Glutamatergic neuron (in vitro differentiated cells): ENCODE results near the gene SINHCAF. TPM values are rescaled to one million over a fixed set of nuclear protein-coding genes. Genes with fewer than 3 reads are reported as not detected.
A peak's percentile ranks its signal among the peaks of the same experiment; 100 is the strongest.
"Not testable (repeated sequence)": the region's sequence is repeated elsewhere in the genome, so short reads cannot be mapped to it uniquely, and the experiment has no call there.

Experiments
- DNase-seq: peaks from one replicate; pipeline ENCODE4 v3.0.0; 2022
- H3K27ac Mint-ChIP-seq: one replicate; pipeline ENCODE4 v1.8.0; 2020; ENCODE audit warnings: mild to moderate bottlenecking, mixed read lengths, inconsistent platforms; ENCODE audit not compliant: unreplicated experiment
- H3K27me3 Mint-ChIP-seq: one replicate; pipeline ENCODE4 v1.8.0; 2020; ENCODE audit warnings: mild to moderate bottlenecking, moderate library complexity, mixed read lengths, inconsistent platforms; ENCODE audit not compliant: unreplicated experiment
- H3K36me3 Mint-ChIP-seq: one replicate; pipeline ENCODE4 v1.8.0; 2020; ENCODE audit warnings: mild to moderate bottlenecking, mixed read lengths, inconsistent platforms; ENCODE audit not compliant: unreplicated experiment
- H3K4me1 Mint-ChIP-seq: one replicate; pipeline ENCODE4 v1.8.0; 2020; ENCODE audit warnings: mild to moderate bottlenecking, low read depth, mixed read lengths, inconsistent platforms; ENCODE audit not compliant: unreplicated experiment
- H3K4me3 Mint-ChIP-seq: one replicate; pipeline ENCODE4 v1.8.0; 2020; ENCODE audit warnings: mild to moderate bottlenecking, mixed read lengths, inconsistent platforms; ENCODE audit not compliant: unreplicated experiment
- H3K9me3 Mint-ChIP-seq: one replicate; pipeline ENCODE4 v1.8.0; 2020; ENCODE audit warnings: mild to moderate bottlenecking, moderate library complexity, mixed read lengths, inconsistent platforms; ENCODE audit not compliant: unreplicated experiment
- total RNA-seq: library from RNA; stranded (reverse); fragmentation: NEBNext Ultra II Directional; extraction: Animal tissue kit (Norgen Biotek cat#: 25700); gene quantifications from one replicate; pipeline ENCODE4 v1.2.1, GENCODE V29; 2021; ENCODE audit not compliant: unreplicated experiment
- TF ChIP-seq, protein P1 (sequence below): fragments of 200-600 bp; sonication (generic); IDR thresholded peaks from one replicate; pipeline ENCODE4 v1.5.0; 2021; ENCODE audit not compliant: partially characterized antibody, unreplicated experiment

Gene SINHCAF
- total RNA-seq, 1 donor from 2014 or later: 149 TPM

DNA sequence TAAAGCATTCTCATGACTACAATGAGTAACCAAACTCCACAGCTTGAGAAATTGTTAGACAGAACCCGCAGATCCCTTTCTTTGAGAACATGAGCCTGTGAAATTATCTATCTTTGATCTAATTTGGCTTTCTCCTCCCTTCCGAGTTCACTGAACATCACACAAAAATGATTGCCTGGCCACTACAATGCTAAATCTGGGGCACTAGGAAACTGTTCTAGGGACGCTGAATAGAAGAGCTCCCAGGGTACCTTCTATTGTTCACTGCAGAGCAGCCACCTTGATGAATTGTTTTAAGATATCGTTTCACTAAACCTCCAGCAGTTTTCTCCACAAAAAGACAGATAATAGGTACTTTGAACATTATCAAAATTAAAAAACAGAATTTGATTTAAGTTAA, 47.5 kb downstream of the SINHCAF start:
- Mint-ChIP-seq H3K4me1 (peaks cover 1% of the 10 kb centered on the region), H3K27ac (peak overlapping the region; percentile 12), H3K36me3 (no peaks in the 10 kb centered on the region), H3K9me3 (no peaks in the 10 kb centered on the region), H3K4me3 (no peak overlapping the region), H3K27me3 (no peaks in the 10 kb centered on the region)
- TF ChIP-seq, protein P1, sequence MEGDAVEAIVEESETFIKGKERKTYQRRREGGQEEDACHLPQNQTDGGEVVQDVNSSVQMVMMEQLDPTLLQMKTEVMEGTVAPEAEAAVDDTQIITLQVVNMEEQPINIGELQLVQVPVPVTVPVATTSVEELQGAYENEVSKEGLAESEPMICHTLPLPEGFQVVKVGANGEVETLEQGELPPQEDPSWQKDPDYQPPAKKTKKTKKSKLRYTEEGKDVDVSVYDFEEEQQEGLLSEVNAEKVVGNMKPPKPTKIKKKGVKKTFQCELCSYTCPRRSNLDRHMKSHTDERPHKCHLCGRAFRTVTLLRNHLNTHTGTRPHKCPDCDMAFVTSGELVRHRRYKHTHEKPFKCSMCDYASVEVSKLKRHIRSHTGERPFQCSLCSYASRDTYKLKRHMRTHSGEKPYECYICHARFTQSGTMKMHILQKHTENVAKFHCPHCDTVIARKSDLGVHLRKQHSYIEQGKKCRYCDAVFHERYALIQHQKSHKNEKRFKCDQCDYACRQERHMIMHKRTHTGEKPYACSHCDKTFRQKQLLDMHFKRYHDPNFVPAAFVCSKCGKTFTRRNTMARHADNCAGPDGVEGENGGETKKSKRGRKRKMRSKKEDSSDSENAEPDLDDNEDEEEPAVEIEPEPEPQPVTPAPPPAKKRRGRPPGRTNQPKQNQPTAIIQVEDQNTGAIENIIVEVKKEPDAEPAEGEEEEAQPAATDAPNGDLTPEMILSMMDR: no peak
- DNase-seq: no peak

DNA sequence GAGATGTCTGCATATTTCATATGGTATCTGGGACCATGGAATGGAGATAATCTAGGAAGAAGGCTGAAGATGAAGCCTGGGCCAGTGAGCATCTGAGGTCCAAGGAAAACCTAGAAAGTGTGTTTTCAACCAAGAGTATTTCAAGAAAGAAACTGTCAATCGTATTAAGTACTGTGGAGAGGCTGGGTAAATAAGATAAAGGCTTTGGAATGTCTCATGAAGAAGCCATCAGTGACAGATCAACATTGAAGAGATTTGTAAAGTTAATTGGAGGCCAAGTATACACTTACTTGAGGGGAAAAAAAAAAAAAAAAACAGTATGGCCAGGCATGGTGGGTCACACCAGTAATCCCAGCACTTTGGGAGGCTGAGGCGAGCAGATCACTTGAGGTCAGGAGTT, 48.9 kb downstream of the SINHCAF start:
- no peaks in the 10 kb centered on the region for H3K27me3 Mint-ChIP-seq
- peaks cover 1% of the 10 kb centered on the region for H3K4me1 Mint-ChIP-seq
- H3K9me3 Mint-ChIP-seq: no peaks in the 10 kb centered on the region
- H3K27ac Mint-ChIP-seq: no peak overlapping the region
- TF ChIP-seq, protein P1: no peak
- no peaks in the 10 kb centered on the region for H3K36me3 Mint-ChIP-seq
- no peak overlapping the region for H3K4me3 Mint-ChIP-seq
- no peak for DNase-seq

DNA sequence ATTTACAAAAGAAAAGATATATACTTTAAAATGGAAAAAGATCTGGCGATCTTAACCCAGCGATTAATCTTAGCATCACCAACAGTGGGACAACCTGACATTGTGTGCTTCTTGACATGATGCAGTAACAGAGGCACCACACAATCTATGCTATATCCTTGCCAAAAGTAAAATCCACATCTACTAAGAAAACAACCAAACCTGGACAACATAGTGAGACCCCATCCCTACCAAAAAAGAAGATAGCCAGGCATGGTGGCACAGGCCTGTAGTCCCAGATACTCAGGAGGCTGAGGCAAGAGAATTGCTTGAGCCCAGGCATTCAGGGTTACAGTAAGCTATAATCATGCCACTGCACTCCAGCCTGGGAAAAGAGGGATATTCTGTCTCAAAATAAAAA, 50.5 kb downstream of the SINHCAF start:
- TF ChIP-seq, protein P1: no peak
- H3K4me1 Mint-ChIP-seq: peaks cover 1% of the 10 kb centered on the region
- DNase-seq: no peak
- no peak overlapping the region for H3K4me3 Mint-ChIP-seq
- no peak overlapping the region for H3K27ac Mint-ChIP-seq
- no peaks in the 10 kb centered on the region for H3K36me3 Mint-ChIP-seq
- H3K27me3 Mint-ChIP-seq: no peaks in the 10 kb centered on the region
- no peaks in the 10 kb centered on the region for H3K9me3 Mint-ChIP-seq

DNA sequence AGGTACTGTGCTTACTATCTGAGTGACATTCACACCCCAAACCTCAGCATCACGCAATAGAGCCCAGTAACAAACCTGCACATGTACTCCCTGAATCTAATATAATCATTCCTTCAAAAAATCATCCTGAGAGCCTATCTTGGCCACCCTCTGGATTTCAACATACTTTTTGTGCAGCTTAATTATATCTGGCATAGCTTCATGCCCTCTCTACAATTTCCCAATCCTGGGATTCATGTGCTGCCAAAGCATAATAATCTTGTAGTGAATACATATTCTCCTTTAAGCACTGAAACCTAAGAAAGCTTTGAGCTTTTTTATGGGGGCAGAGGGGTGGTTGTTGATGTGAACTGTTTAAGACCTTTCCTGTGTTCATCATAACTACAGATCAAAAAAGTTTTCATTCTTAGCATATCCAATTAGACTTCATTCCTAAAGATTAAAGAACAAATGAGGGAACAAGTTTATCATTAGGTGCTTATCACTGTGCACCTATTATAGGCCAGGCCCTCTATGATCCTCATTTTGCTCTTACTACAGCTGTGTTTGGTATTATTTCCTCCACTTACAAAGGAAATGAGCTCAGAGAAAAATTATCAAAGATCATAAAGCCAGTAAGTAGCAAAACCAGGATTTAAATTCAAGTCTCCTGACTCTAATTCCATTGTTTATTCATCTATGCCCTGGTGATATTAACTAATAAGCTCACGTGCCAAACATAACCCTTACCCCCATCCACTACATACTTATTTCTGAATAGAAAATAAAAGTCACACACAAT, 51.2 kb downstream of the SINHCAF start:
- DNase-seq: no peak

DNA sequence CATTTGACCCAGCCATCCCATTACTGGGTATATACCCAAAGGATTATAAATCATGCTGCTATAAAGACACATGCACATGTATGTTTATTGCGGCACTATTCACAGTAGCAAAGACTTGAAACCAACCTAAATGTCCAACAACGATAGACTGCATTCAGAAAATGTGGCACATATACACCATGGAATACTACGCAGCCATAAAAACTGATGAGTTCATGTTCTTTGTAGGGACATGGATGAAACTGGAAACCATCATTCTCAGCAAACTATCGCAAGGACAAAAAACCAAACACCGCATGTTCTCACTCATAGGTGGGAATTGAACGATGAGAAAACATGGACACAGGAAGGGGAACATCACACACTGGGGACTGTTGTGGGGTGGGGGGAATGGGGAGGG, 52.2 kb downstream of the SINHCAF start:
- H3K4me3 Mint-ChIP-seq, H3K36me3 Mint-ChIP-seq, H3K27me3 Mint-ChIP-seq, H3K27ac Mint-ChIP-seq, H3K9me3 Mint-ChIP-seq, H3K4me1 Mint-ChIP-seq, DNase-seq: not testable (repeated sequence)

More for the DNA sequence above, 51.2 kb downstream of the SINHCAF start:
- Mint-ChIP-seq H3K4me3 (no peak overlapping the region), H3K4me1 (peaks cover 1% of the 10 kb centered on the region), H3K27me3 (no peaks in the 10 kb centered on the region), H3K36me3 (no peaks in the 10 kb centered on the region), H3K27ac (no peak overlapping the region), H3K9me3 (no peaks in the 10 kb centered on the region)
- TF ChIP-seq, protein P1: no peak
